ENCODE data around the gene TEX29.

DNA sequence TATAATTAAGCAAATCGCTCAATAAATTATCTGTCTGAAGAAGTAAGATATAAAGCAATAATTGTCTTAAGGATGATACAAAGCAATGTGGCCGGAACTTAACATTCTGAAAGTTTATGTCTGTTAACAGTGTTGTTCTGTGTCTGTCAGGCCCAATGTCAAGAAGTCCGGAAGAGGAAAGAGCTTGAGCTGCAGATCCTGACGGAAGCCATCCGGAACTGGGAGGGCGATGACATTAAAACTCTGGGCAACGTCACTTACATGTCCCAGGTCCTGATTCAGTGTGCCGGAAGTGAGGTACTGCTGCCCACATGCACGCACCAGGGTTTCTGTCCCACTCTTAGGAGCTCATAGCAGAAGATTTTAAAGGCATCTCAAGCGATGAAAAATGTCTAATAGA lies 45.1 kb upstream of the TEX29 start:
- TF ChIP-seq, protein P1, sequence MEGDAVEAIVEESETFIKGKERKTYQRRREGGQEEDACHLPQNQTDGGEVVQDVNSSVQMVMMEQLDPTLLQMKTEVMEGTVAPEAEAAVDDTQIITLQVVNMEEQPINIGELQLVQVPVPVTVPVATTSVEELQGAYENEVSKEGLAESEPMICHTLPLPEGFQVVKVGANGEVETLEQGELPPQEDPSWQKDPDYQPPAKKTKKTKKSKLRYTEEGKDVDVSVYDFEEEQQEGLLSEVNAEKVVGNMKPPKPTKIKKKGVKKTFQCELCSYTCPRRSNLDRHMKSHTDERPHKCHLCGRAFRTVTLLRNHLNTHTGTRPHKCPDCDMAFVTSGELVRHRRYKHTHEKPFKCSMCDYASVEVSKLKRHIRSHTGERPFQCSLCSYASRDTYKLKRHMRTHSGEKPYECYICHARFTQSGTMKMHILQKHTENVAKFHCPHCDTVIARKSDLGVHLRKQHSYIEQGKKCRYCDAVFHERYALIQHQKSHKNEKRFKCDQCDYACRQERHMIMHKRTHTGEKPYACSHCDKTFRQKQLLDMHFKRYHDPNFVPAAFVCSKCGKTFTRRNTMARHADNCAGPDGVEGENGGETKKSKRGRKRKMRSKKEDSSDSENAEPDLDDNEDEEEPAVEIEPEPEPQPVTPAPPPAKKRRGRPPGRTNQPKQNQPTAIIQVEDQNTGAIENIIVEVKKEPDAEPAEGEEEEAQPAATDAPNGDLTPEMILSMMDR (IDR thresholded peaks at IDR 0.05 in 4 of 5, conservative IDR thresholded peaks at IDR 0.05 in 1 of 5) = no peak
- no peak for TF ChIP-seq POLR2A (IDR thresholded peaks at IDR 0.05)

Data from gastrocnemius medialis (tissue), 4 donors.